ENCODE data around the gene MEI4.
"Not testable (repeated sequence)": the region's sequence is repeated elsewhere in the genome, so short reads cannot be mapped to it uniquely, and the experiment has no call there.

MEI4 gene

DNA sequence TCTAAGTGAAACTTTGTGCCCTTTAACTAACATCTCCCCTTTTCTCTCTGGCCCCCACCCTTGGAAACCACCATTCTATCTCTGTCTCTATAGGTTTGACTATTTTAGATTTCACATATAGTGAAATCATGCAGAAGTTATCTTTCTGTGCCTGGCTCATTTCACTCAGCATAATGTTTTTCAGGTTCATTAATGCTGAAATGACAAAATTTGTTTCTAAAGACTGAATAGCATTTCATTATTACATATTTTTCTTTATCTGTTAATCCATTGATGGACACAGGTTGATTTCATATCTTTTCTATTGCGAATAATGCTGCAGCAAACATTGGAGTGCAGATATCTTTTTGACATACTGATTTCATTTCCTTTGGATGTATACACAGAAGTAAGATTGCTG lies 30.7 kb downstream of the MEI4 start:
- no peak for DNase-seq

DNA sequence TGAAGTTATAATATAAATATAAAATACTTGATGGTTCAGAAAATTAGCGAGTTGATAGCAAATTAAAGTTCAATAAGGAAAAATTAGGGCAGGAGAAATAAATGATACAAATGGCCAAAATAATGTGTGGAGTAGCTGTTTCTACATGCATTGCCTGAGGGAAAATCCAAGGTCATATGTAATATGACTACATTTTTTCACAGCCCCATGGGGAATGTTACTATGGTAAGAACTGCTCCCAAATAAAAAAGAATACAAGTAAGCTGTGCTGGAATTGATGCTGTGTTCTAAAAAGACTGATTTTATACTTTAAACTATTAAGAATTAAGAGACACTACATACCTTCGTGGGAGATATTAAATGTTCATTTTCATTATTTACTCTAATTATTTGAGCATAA lies 34.1 kb downstream of the MEI4 start:
- DNase-seq = no peak

DNA sequence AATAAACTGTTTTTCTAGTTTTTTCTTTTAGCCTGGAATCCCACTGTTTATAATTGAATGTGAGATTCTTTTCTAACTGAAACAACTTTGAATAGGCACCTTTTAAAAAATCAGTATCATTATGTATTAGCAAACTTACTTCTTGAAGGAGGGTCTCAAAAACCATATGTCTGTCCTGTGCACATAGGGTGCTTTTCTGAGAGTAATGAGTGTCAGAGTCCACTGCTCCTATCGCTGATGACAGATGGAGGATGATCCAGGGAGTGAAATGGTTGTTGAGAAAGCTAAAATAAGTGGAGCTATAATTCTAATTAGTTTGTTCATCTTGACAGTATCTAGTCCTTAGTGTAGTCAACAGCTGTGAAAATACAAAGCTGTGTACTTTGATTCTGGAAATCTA lies 35.8 kb downstream of the MEI4 start:
- DNase-seq = no peak

DNA sequence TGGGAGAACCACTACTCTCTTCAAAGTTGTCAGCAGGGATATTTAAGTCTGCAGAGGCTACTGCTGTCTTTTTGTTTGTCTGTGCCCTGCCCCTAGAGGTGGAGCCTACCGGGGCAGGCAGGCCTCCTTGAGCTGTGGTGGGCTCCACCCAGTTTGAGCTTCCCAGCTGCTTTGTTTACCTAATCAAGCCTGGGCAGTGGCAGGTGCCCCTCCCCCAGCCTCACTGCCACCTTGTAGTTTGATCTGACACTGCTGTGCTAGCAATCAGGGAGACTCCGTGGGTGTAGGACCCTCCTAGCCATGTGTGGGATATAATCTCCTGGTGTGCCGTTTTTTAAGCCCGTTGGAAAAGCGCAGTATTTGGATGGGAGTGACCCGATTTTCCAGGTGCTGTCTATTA lies 47.3 kb downstream of the MEI4 start:
- not testable (repeated sequence) for DNase-seq

DNA sequence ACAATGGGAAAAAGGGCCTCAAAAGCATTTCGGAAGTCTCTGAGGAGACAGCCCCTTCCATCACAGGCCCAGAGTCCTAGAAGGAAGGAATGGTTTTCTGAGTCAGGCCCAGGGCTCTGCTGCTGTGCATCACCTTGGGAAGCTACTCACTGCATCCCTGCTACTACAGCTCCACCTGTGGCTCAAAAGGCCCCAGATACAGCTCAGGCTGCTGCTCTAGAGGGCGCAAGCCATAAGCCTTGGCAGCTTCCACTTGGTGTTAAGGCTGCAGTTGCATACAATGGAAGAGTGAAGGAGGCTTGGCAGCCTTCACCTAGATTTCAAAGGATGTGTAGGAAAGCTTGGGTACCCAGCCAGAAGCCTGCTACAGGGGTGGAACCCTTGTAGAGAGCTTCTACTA lies 54.8 kb downstream of the MEI4 start:
- no peak for DNase-seq

DNA sequence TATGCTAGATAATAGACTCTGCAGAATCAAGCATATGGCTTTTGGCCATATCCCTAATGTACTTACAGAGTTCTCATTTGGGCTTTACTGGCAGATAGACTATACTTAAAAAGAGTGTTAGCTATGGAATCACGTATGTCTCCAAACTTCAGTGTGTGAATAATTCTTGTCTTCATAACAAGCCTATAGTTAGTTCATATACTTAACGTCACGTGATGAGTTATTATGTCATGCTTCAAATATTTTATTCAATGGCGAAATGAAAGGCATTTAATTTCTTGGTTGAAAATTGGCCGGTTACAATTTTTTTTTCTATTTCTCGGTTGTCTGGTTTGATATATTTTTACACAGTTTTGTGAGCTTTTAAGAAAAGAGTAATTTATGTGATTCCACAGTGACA lies 62.7 kb downstream of the MEI4 start:
- DNase-seq = no peak

DNA sequence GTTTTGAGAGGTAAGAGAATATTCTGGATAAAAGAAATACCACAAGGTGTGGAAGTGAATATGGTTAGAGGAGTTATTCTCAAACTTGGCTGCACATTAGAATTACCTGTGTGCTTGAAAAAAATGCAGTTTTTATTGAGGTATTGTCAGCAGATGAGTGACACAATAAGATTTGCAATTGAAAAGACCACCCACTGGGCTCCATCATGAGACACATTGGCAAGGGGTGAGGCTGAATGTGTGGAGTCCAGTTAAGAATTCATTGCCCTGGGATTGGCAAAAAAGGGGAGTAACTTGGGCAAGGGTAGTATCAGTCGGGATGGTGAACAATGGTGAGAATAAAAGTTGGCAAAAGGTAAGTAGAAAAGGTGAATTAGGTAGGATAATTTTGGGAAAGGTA lies 63.5 kb downstream of the MEI4 start:
- DNase-seq = no peak

DNA sequence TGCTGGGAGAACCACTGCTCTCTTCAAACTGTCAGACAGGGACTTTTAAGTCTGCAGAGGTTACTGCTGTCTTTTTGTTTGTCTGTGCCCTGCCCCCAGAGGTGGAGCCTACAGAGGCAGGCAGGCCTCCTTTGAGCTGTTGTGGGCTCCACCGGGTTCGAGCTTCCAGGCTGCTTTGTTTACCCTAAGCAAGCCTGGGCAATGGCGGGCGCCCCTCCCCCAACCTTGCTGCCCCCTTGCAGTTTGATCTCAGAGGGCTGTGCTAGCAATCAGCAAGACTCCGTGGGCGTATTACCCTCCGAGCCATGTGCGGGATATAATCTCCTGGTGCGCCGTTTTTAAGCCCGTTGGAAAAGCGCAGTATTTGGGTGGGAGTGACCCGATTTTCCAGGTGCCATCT lies 83.2 kb downstream of the MEI4 start:
- DNase-seq = not testable (repeated sequence)

DNA sequence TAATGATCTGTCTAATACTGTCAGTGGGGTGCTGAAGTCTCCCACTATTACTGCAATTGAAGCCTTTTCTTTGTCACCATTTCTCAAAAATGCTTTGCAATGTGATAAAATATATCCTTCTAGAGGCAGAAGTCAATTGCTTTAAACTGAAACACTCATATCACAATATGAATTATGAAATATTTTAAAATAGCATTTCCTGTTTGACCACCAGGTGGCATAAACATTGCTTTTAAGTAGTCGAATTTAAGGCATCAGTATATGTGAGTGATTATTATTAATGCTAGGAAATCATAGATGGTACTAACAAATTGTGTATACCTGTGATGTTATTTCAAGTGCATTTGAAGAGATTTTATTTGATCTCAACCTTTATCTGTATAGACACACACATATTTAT lies 87.5 kb downstream of the MEI4 start:
- DNase-seq = peak; percentile 37

DNA sequence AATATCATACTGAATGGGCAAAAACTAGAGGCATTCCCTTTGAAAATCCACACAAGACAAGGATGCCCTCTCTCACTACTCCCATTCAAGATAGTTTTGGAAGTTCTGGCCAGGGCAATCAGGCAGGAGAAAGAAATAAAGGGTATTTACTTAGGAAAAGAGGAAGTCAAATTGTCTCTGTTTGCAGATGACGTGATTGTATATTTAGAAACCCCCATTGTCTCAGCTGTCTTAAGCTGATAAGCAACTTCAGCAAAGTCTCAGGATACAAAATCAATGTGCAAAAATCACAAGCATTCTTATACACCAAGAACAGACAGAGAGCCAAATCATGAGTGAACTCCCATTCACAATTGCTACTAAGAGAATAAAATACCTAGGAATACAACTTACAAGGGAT lies 99.3 kb downstream of the MEI4 start:
- DNase-seq = not testable (repeated sequence)

DNA sequence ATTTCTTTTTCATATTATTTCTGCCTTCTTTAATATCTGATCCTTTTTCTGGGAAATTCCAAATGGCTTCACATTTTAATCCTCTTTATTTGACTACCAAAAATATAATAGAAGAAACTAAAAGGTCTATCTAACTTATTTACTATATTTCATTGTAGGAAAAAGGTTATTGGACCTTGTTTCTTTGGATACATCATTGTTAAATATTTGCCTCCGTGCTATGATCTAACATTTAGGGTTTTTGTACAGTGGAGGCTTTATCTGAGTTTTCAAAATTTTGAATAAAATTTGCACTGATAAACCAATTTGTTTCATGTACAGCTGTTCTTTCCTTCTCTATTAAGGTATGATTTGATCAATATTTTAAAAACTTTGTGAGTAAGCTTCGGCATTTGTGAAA lies 109.5 kb downstream of the MEI4 start:
- no peak for DNase-seq

DNA sequence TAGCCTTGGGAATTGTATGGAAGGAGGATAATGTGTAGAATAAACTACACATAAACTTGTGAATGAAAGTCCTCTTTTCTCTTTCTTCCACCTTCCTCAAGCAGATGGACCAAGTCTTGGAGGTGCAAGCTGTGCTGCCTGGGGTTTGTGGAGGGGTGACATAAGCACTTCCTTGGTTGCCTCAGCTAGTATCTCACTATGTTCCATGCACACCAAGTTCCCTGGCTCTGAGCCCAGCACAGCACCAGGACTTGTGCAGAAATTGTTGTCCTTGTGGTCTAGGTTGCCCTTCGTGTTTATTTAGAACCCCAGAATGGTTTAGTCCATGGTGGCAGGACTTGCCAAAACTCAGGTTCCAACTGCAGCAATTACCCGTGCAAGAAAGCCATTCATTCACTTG lies 110.3 kb downstream of the MEI4 start:
- DNase-seq = no peak

DNA sequence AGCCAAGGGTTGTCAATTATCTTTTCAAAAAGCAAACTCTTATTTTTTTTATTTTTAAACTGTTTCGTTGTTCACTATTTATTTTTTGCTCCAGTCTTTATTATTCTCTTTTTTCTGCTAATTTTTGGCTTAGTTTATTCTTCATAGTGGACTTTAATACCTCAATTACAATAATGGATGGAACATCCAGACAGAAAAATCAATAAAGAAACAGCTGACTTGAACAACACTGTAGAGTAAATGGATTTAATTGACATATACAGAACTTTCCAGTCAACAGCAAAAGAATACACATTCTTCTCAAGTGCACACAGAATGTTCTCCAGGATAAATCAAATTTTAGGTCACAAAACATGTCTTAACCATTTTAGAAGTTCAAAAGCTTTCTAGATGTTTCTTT lies 111.5 kb downstream of the MEI4 start:
- no peak for DNase-seq

DNA sequence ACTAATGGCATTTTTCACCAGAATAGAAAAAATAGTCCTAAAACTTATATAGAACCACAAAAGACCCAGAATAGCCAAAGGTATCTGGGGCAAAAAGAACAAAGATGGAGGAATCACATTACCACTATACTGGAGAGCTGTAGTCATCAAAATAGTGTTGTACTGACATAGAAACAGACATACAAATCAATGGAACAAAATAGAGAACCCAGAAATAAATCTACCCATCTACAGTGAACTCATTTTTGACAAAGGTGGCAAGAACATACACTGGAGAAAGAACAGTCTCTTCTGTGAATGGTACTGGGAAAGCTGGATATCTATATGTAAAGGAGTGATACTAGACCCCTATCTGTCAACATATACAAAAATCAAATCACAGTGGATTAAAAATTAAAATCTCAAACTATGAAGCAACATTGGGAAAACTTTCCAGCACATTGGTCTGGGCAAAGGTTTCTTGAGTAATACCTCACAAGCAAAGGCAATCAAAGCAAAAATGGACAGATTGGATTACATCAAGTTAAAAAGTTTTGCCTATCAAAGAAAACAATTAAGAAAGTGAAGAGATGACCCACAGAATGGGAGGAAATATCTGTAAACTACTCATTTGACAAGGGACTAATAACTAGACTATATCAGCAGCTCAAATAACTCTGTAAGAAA lies 120.5 kb downstream of the MEI4 start:
- DNase-seq = no peak

DNA sequence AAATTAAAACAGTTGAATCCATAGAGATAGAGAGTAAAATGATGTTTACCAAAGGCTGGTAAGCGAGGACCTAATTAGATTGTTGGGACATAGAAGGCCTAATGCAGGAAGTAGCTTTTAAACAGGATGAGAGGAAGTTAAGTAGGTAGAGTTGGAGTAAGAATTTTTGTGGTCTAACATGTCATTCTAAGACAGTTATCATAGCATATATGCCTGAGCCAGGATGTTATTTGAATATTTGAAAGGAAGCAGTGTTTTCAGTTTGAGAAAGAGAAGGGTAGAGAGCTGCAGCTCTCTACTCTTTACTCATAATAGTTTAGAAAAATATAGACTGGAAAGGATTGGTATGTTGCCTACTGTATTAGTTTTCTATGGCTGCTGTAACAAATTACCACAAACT lies 121.6 kb downstream of the MEI4 start:
- no peak for DNase-seq

DNA sequence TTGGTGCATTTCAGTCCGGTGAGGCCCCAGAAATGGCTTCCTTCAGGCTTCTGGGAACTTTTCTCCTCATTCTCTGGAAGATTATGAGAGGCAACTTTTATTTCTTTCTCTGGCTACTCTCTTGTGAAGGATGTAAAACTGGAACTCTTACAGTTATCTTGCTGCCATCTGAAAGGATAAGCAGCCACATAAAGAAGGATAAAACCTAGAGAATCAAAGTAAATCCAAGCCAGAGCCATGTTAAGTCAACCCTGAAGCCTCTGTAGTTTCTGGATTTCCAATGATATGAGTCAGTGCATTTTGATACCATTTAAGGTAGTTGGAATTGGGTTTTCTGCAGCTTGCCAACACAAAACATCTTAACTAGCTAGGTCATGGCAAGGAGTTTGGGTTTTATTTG lies 123.6 kb downstream of the MEI4 start:
- no peak for DNase-seq

DNA sequence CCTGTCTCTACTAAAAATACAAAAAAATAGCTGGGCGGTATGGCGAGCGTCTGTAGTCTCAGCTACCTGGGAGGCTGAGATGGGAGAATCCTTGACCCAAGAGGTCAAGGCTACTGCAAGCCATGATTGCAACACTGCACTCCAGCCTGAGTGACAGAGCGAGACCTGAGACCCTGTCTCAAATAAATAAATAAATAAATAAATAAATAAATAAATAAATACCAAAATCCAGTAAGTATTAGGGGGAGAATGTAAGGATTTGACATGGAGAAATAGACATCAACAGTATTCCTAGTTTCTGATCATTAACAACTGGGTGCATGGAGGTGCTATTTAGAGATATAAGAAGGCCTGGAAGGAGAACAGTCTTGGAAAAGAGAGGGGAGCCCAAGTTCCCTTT lies 125.7 kb downstream of the MEI4 start:
- no peak for DNase-seq

DNA sequence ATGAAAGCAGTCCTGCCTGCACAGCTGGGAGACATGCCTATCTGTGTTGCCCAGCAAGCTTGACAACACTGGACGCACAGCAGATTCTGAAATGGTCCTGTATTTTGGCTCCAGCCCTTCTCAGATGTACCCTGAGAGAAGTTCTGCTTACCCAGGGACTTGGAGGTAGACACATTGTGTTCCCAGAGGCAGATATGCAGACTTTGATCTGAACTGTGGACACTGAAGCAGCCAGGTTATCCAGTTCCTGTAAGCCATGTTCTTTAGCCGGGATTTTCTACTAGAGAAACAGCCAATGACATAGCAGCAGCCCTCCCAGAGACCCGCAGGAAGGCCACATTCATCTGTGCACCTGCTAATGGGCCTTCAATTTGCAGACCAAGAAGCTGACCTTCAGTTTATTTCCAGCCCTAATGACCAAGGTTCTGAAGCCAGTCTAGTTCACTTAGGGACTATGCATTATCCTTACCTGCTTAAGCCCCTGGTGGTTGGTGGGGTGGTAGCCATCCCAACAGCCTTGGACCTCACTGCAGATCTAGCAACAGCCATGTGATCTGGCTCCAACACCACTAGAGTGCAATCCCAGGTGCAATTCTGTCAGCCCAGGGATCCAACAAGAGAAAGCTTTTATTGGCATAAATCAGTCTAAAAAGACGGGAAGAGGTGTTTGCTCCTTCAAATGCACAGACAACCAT lies 134.2 kb downstream of the MEI4 start:
- no peak for DNase-seq

DNA sequence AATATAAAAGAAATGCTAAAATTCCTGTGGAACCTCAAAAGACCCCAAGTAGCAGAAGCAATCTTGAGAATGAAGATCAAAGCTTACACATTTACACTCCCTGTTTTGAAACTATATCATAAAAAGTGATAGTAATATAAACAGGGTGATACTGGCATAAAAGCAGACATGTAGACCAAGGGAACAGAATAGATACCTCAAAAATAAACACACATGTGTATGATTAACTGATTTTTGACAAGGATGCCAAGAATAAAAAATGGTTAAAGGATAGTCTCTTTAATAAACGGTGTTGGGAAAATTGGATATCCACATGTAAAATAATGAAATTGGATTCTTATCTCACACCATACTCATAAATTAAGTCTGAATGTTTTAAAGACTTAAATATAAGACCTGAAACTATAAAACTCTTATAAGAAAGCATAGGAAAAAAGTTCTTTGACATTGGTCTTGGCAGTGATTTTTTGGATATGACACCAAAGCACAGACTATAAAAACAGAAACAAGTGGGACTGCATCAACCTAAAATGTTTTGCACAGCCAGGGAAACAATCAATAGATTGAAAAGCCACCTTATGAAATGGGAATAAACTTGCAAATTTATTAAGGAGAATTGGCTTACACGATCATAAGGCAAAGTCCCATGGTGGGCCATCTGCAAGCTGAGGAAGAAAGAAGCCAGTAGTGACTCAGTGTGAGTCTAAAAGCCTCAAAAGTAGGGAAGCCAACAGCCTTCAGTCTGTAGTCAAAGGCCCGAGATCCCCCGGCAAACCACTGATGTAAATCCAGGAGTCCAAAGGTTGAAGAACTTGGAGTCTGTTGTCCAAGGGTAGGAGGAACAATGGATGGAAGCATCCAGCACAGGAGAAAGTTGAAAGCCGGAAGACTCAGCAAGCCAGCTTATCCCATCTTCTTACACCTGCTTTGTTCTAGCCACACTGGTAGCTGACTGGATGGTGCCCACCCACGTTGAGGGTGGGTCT lies 144.3 kb downstream of the MEI4 start:
- no peak for DNase-seq

DNA sequence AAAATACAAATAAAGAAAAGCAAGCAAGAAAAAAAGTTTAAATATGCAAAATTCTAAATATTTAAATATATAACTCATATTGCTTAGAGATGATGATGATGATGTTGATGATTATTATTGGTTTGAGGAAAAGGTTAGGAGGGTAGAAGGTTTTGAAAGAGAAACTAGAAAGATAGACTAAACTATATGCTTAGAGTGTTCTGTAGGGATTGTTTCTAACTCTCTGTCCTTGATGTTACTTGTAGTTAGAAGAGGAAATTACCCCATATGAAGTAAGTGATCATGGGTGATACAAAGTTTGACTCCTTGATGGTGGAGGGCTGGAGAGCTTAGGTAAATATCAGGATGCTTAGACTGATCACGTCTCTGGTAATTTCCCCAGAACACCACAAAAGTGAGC lies 159.5 kb downstream of the MEI4 start:
- DNase-seq = no peak

DNA sequence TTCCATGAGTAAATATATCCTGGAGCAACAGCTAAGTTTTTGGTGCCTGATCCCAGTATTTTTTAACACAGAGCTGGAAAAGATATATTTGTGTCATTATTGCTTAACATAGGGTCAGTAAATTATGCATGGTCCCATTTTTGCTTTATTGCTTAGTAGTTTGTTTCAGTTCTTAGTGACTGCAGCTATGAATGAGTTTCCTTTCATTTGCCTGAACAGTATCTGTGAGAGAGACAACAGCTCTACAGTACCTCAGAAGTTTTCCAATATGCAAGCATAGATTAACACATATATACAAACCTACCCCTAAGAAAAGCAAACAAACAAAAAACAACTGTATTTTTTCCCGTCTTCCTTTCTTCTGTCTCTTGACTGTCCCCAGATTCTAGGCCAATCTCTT lies 160.3 kb downstream of the MEI4 start:
- DNase-seq = no peak

DNA sequence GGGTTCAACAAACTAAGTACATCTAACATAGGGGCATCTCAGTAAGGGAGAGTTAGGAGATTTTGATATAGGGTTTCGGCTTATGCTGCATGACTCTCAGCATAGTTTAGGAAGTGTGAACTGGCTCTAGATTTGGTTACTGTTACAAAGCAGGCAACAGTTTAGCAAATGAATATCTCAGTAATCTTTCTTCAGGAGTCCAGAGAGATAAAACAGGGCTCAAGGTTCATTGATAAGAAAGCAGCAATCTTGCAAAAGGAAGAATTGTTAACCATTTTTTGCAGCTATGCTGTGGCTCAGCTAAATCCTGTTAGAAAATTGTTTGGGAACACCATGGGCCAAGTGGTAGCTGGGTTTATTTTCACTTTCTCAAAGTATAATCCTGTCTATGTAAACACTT lies 161.3 kb downstream of the MEI4 start:
- DNase-seq = no peak

DNA sequence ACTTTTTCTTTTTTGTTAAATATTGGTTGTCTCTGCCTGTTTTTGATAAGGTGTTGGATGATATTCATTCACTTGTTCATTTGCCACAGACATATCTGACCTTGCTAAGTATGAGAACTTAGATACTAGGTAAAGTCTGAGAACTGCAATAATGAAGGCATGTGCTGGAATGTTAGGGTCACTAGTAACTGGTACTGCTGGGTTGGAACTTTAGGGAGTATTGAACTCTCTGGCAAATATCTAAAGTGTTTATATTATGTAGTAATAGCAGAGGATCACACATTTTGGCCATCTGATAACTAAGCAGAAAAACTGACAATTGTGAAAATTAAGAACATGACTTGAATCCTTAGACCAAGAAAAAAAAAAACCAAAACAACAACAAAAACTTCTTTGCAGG lies 162.7 kb downstream of the MEI4 start:
- no peak for DNase-seq

DNA sequence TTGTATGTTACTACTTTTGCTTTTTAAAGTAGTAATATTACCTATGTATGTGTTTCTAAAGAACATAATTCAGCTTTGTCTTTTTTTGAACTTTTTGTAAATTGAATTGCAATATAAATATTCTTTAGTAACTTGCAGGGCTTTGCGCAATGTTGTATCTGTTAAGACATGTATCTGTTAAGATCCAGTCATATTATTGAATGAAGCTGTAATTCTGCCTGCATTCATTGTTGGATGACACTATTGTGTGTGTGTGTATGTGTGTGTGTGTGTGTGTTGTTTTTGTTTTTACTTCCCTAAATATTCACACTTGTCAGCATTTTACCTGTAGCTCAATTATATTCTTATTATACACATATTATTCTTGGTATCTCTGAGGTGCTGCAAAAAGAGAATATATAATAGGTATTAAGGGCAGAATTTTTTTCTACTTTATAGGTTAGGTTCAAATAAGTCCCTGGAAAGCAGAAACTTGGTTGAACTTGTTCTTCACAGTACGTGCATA lies 164.0 kb downstream of the MEI4 start:
- no peak for DNase-seq
